AG09319 (cell line): ENCODE results near the gene NPPA.

Source experiments
- DNase-seq: peaks from one replicate; pipeline ENCODE4 v3.0.0-alpha.2; 2010; ENCODE audit warnings: low read depth; ENCODE audit errors: extremely low read depth
- CTCF ChIP-seq: IDR thresholded peaks from 2 replicates; pipeline ENCODE4 v1.5.1; 2011; ENCODE audit warnings: low read depth, mild to moderate bottlenecking, inconsistent platforms, low read length, moderate library complexity

The NPPA gene

GRCh38 chr1:11886986-11887665 is 39.5 kb upstream of the NPPA start:
- no peak for TF ChIP-seq CTCF
- no peak for DNase-seq

- no peak for TF ChIP-seq CTCF
- DNase-seq, result no peak
Observed at GRCh38 chr1:11885916-11886315, 38.3 kb upstream of the NPPA start.

GRCh38 chr1:11882814-11883538 is 35.4 kb upstream of the NPPA start:
- DNase-seq, result no peak
- TF ChIP-seq CTCF, result no peak

GRCh38 chr1:11881749-11882441 is 34.3 kb upstream of the NPPA start:
- no peak for TF ChIP-seq CTCF
- no peak for DNase-seq

- DNase-seq, result no peak
- TF ChIP-seq CTCF, result no peak
Observed at GRCh38 chr1:11880911-11881748, 33.5 kb upstream of the NPPA start.

GRCh38 chr1:11880181-11880575 is 32.6 kb upstream of the NPPA start:
- no peak for DNase-seq
- no peak for TF ChIP-seq CTCF
